NCI-H2196 treated with DMSO at 0.1 percent for 48 hours (cell line): ENCODE data around the gene SLC51B.
A peak's percentile ranks its signal among the peaks of the same experiment; 100 is the strongest.
"Not testable (repeated sequence)": the region's sequence is repeated elsewhere in the genome, so short reads cannot be mapped to it uniquely, and the experiment has no call there.

Experiments used
- DNase-seq: peaks from one replicate; lab custom pipeline; 2025; ENCODE audit not compliant: unreplicated experiment; lab: John Stamatoyannopoulos, UW

SLC51B gene

GRCh38 chr15:65041787-65042186 lies 3.4 kb upstream of the SLC51B start:
- no peak for DNase-seq

DNA sequence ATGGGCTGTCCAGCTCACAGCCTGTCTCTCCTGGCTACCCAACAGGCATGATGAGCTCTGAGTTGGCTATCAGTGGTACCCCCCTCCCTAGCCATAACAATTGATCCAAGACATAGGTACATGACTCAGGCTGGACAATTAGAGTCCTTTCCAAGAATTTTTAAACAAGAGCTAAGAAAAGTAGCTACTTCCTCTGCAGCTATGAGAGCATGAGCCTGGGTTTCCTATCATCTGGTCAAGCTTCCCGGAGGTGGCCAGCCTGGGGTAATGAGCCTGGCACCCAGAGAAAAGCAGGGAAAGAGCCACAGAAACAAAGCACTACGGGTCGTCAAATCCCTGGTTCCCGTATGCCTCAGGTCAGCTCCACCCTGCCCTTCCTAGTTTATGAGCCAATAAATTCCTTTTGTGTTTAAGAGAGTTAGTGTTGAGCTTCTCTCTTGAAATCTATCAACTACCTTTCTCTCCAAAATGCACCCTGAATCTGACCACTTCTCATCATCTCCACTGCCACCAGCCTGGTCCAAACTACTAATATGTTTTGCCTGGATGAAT lies 2.3 kb upstream of the SLC51B start:
- DNase-seq: no peak

GRCh38 chr15:65044218-65044617 lies 969 bp upstream of the SLC51B start:
- not testable (repeated sequence) for DNase-seq

DNA sequence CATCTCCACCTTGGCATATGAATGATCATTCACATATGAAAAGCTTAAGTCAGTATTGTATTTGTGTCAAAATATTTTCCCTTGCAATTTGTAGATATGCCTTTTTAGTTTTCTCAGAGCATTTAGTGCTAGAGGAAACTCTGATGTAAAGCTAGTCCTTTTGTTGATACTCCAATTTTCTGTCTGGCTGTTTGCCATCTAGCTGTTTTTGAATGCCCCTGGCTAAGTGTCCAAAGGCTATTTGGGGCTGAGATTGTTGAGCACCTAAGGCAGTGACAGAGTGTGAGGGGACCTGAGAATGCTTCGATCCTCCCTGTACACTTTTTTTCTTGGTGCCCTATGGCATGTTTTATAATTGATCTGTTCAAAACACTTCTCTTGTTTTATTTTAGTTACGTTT lies 3.1 kb downstream of the SLC51B start:
- DNase-seq: no peak

GRCh38 chr15:65049418-65049840 lies 4.2 kb downstream of the SLC51B start:
- peak; percentile 54 for DNase-seq

- no peak for DNase-seq
These were observed 5.1 kb downstream of the SLC51B start for GRCh38 chr15:65050270-65050669.

DNA sequence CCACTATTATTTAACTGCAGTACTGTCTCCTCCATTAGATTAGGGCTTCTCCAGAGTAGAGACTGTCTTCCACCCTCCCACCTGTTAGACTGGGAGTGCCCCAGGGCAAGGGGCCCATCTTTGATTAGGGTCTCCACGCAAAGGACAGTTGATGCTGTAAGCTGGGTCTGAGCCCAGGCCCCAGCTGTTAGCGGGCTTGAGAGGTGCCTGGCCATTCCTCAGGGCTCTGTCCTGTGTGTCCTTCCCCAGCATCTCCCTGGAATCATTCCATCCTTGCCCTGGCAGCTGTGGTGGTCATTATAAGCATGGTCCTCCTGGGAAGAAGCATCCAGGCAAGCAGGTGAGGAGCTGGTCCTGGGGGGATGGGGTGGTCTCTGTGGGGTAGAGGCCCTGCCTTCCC lies 6.1 kb downstream of the SLC51B start:
- no peak for DNase-seq

DNA sequence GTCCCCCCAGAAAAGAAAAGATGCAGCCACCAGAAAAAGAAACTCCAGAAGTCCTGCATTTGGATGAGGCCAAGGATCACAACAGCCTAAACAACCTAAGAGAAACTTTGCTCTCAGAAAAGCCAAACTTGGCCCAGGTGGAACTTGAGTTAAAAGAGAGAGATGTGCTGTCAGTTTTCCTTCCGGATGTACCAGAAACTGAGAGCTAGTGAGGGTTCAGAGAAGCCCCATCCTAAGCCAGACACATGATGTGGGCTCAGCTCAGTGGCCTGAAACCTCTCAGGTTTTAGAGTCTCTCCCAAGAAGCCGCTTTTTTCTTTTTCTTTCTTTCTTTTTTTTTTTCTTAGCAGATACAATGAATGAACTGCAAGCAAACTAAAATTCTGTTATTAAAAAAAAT lies 7.8 kb downstream of the SLC51B start:
- DNase-seq: no peak

GRCh38 chr15:65054333-65055200 lies 9.4 kb downstream of the SLC51B start:
- peak; percentile 35 for DNase-seq

GRCh38 chr15:65055201-65055870 lies 10.1 kb downstream of the SLC51B start:
- no peak for DNase-seq

DNA sequence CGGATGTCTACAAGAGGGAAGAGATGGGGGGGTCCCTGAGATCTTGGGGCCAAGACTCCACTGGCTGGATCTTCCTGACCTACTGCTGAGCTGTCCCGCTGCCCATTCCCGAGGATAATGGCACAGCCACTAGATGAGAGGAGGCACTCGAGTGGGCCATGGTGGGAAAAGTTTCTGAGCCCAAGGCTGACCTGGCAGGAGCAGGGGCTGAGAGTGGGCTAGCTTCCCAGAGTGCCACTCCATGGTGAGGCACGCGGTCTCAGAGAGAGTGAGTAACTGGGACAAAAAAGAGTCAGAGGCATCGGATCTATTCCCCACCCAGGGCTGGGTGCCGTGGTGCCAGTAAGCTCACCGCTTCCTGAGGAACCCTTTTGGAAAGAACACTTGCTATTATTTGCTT lies 10.9 kb downstream of the SLC51B start:
- DNase-seq: no peak

GRCh38 chr15:65056868-65057548 lies 11.8 kb downstream of the SLC51B start:
- no peak for DNase-seq

- DNase-seq: no peak
These were observed 12.4 kb downstream of the SLC51B start for GRCh38 chr15:65057549-65057940.

DNA sequence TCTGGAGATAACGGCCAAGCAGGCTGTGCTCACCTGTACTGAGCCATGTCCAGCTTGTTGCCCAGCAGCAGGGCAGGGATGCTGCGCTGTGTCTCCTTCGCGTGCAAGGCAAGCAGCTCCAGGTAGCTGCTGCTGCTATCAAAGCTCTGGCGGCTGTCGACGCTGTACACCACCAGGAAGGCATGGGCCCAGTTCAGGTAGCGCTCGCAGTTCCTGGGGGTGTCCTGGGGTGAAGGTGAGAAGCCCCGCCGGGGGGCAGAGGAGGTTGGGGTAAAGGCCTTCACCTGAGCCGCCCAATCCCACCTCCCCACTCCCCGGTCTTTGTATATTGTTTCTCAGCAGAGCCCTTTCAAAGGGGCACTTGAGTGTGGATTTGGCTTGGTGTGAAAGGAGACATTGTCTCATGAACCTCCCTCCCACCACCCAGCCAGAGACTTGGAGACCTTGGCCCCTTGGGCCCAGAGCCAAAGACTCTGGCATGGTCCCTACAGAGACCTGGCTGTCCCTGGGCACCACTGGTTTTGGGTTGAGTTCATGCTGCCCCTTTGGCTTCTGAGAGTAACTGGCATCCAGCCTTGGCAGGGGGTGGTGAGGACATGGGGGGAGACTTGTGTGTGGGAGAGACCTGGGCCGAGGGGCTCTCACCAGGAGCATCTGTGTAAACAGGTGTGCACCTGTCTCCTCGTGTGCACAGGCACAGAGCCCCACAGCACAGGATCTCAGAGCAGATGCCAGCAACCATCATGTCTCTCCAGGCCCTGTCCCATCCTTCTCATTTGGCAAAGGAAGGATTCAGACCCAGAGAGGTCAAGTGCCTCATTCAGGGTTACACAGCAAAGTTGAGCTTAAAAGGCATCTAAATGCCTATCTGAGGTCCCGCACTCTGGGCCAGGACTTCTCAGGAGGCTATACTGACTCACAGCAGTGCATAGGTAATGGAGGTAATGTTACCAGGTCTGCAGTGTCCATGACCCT lies 13.5 kb downstream of the SLC51B start:
- no peak for DNase-seq

- no peak for DNase-seq
These were observed 14.2 kb downstream of the SLC51B start for GRCh38 chr15:65059369-65059750.

DNA sequence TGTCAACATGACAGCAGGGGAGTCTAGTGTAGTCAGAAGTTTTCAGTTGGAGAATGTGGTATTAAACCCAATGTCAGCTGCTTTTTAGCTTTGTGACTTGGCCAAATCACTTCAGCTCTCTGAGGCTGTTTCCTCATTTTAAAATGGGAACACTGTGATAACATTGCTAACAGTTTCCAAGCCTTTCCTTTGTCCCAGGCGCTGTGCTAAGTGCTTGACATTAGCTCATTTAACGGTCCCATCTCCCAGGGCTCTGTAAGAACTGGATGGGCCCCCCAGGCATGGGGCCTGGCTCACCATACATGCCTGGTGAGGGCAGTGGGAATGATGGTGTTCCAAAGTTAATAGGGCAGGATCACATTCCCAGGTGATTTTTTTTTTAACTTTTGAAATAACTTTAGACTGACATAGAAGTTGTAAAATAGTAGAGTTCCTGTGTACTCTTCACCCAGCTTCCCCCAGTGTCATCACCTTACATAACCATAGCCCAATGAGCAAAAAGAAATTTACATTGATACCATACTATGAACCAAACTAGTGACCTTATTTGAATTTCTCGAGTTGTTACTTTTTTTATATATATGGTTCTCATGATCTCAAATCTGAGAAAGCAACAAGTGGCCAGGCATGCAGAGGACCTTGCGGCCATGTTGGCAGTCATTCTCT lies 14.9 kb downstream of the SLC51B start:
- no peak for DNase-seq

DNA sequence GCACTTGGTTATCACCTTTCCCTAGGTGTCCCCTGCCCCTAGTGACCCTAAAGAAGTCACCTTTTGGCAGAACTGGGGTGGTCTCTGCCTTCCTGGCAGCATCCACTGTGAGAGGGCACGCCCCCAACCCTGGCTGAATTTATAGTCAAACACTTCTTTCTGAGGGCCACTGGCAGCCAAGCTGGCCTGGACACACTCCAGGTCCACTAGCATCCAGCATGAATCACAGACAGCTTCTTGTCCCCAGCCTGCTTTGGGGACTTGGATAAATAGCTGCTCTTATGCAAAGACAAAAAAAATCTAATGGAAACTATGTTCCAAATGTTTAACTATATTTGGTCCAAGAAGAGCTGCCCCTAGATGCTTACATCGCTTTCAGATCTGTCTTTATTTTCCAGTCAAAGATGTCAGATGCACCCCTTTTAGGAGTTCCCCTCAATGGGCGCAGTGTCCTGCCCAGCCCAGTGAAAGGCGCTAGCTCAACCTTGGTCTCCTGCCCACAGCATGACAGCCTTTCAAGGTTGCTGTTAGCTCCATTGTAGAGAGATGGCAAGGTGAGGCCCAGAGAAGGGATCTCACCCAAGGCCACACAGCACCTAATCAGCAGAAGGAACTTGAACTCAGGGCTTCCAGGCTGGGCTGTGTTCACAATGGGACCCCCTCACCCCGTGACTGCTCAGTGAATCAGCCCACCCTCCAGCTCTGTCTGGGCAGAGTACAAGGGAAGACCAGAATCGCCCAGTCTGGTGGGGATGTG lies 15.6 kb downstream of the SLC51B start:
- DNase-seq: no peak

GRCh38 chr15:65062061-65062460 lies 16.9 kb downstream of the SLC51B start:
- DNase-seq: no peak

- DNase-seq: no peak
These were observed 17.5 kb downstream of the SLC51B start for GRCh38 chr15:65062726-65063125.
